Stimulated activated CD8-positive, alpha-beta memory T cell treated with anti-CD3 and anti-CD28 coated beads, Interleukin-2, amount 100 ng/mL, for 1 hour (primary cell): ENCODE data around the gene MCTP1.

ENCODE experiments used
- DNase-seq, 2 donors: peaks; one replicate each; pipeline ENCODE4 v3.0.0-alpha.2; 2020; ENCODE audit warnings: low read depth in 2 of 2

Gene MCTP1

GRCh38 chr5:94769996-94770395 is 514.9 kb downstream of the MCTP1 start:
- no peak for DNase-seq

- no peak for DNase-seq
Measured at GRCh38 chr5:94761786-94762185, 523.1 kb downstream of the MCTP1 start.

- no peak for DNase-seq
Measured at GRCh38 chr5:94761055-94761454, 523.8 kb downstream of the MCTP1 start.

- no peak for DNase-seq
Measured at GRCh38 chr5:94759961-94760360, 524.9 kb downstream of the MCTP1 start.

DNA sequence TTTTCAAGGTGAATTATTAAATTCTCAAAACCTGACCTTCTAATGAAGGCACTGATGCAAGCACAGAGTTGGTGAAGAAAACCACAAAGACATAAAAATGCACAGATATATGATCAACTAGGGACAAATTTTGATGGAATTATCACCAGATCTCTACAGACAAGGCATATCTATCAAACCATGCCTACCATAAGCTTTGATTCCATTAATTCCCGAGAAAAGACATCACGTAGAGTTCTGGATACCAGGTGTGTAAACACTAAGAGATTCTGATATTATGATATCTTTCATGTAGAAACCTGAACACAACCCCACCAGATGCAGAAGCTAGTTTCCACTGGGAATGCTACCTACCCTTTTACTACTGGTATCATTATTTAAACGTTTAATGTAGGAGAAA is 525.9 kb downstream of the MCTP1 start:
- no peak for DNase-seq

GRCh38 chr5:94754824-94755223 is 530.1 kb downstream of the MCTP1 start:
- DNase-seq: no peak

GRCh38 chr5:94751460-94751859 is 533.4 kb downstream of the MCTP1 start:
- no peak for DNase-seq

GRCh38 chr5:94750681-94751080 is 534.2 kb downstream of the MCTP1 start:
- DNase-seq: no peak

GRCh38 chr5:94749042-94749441 is 535.9 kb downstream of the MCTP1 start:
- no peak for DNase-seq

DNA sequence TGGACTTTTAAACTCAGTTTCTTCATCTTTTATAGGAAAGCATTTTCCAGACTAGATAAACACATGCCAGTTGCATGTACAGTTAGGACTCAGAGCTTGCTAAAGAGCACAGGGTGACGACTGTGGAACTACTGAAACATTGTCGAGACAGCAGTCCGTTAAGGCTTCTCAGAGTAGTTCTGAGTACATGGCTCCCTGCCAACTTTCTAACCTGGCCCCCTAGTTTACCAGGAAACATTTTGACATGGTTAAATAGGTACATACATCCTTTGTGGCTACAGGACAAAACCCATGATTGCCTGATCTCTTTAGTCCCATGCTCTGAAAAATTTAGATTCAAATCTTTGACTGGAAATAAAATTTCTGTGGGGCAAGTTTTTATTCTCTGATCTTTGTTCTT is 536.7 kb downstream of the MCTP1 start:
- no peak for DNase-seq

GRCh38 chr5:94747371-94747770 is 537.5 kb downstream of the MCTP1 start:
- no peak for DNase-seq

- DNase-seq: no peak
Measured at GRCh38 chr5:94746731-94747124, 538.2 kb downstream of the MCTP1 start.

DNA sequence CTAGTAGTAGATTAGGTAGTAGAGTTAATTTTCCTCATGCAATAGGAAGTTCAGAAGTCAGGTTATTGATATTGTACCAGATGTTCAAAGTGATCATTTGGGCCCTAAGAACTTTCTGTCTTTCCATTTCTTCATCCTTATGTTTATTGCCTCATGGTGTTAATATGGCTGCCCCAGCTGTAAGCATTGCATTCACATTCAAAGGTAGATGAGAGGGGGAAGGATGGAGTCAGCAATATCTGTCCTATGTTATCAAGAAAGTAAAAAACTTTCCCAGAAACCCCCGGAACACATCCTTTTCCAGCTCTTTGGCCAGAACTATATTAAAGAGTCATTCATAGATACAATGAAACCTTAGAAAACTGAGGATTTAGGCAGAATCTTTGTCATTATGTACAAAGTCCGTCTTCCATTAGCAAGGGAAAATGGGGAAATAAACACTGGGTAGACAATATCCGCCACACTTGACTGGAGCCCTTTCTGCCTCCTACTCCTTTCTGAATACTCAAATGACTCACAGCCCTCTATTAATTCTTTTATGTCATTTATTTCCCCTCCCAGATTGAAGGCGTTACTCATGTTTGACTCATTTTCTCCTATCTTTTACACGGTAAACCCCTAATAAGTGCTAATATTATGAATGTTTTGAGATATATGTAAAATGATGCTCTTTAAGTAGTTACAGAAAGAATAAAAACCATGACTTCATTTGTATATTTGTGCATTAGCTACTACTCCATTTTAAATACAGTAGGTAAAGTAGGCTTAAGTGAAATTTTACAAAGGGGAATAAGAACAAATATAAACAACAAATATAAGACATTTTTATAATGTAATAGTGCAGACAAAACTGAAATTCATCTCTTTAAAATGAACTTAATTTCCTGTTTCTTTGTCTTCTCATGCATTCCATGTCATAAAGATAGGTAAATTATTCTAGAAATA is 538.8 kb downstream of the MCTP1 start:
- no peak for DNase-seq

DNA sequence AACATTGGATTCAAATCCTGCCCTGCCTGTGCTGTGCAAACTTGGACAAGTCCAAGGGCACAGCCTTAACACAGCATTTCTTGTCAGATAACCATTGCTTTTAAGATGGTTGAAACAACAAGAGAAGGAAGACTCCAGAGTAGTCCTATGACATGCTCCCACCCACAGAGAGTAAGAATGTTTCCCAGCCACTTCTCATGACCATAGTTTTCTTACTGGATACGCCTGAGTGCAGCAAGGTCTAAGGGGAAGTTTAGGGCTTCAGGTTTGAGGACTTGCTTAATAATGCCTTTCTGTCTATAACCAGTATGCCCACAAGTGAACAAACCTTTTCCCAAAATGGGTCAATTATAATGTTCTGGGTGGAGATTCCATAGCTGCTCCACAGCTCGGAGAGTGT is 540.0 kb downstream of the MCTP1 start:
- DNase-seq: no peak

GRCh38 chr5:94742852-94743251 is 542.0 kb downstream of the MCTP1 start:
- no peak for DNase-seq

DNA sequence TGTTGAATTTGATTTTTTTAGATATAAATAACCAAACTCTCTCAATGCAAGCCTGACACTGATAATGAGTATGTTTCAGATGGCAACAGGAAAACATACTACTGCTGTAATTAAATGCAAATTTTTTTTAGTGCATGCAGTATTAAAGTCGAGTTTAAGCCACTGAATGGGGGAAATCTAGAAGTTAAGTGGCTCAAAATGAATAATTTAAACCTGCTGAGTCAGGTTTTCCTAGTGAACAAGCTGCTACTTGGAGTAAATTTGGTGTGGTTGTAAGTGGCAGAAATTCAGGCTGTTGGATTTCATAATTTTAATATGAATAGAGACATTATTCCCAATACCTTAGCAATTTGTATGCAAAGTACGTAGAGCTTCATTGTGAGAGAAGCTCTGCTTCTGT is 544.6 kb downstream of the MCTP1 start:
- no peak for DNase-seq

GRCh38 chr5:94736498-94736897 is 548.4 kb downstream of the MCTP1 start:
- DNase-seq: no peak

- no peak for DNase-seq
Measured at GRCh38 chr5:94731471-94731870, 553.4 kb downstream of the MCTP1 start.

DNA sequence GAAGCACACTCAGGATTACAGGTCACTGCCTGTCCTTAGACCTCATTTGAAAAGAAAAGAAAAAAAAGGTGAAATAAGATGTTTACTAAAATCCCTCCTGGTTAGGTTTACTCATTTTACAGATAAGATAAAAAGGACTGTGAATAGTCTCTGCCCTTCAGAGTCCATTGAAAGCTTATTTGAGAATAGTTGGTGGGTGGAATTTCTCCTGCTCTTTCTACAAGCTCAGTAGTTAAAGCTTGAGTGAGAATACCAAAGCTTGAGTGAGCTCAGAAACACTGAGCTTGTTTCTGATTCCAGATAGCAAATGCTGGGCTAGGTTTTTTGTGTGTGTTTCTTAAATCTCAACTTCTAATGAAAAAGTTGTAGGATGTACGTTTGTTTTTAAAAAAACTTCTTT is 559.8 kb downstream of the MCTP1 start:
- DNase-seq: no peak

GRCh38 chr5:94715768-94716167 is 569.1 kb downstream of the MCTP1 start:
- DNase-seq: no peak

- DNase-seq: no peak
Measured at GRCh38 chr5:94711785-94712184, 573.1 kb downstream of the MCTP1 start.

DNA sequence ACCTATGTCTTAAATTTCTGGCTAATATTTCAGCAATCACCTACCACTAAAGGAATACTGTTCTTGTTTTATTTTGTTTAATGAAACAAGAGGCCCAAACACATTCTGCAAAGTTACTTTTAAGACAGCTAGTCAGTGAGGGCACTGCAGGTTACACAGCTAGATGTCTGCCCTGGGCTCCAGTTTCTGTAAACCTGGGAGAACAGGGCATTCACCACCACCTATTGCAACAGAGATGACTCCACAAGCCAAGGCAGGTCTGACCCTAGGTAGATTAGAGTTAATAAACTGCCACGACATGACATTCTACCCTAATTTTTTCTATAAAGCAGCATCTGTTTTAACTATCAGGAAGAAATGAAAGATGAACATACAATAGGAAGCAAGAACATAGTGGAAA is 575.6 kb downstream of the MCTP1 start:
- no peak for DNase-seq

DNA sequence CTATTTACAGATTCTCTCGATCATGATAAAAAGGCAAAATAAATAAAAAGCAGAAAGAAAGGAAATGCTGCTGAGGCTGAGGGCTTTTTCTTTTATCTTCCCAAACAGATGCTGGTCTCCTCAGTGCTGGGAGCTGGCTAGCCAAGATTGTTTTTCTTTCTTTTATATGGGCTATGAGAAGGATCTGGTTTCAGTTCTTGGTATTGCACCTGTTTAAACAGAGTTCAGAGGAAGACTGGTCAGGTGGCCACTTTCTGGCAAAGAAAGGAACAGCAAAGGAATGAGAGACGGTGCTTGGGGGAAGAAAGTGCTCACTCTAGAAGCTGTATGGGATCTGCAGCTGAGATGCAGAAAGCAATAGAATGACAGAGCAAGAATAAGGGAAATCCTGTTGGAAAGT is 577.5 kb downstream of the MCTP1 start:
- DNase-seq: no peak

DNA sequence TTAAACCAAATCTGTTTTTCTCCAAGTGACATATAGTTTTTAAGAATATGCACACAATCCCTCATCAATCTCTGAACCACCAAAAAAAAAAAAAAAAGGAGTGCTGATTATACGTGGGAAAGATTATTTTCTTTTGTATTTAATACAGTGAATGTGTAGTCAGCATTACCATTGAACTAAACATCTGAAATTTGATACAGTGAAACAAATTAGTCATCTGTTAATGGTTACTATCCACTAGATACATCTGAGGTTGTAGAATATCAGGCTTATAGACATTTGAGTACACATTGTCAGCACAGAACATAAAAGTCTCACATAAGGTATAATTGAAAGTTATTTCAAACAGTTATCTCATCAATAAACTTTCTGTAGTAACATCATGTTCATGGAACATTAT is 579.5 kb downstream of the MCTP1 start:
- DNase-seq: no peak
